Iris pigment epithelial cell (primary cell): ENCODE measurements around the gene HTT-AS.
A peak's percentile ranks its signal among the peaks of the same experiment; 100 is the strongest.

Source experiments
- DNase-seq: peaks from one replicate; pipeline ENCODE4 v3.0.0-alpha.2; 2011; ENCODE audit warnings: low read depth

HTT-AS gene

DNA sequence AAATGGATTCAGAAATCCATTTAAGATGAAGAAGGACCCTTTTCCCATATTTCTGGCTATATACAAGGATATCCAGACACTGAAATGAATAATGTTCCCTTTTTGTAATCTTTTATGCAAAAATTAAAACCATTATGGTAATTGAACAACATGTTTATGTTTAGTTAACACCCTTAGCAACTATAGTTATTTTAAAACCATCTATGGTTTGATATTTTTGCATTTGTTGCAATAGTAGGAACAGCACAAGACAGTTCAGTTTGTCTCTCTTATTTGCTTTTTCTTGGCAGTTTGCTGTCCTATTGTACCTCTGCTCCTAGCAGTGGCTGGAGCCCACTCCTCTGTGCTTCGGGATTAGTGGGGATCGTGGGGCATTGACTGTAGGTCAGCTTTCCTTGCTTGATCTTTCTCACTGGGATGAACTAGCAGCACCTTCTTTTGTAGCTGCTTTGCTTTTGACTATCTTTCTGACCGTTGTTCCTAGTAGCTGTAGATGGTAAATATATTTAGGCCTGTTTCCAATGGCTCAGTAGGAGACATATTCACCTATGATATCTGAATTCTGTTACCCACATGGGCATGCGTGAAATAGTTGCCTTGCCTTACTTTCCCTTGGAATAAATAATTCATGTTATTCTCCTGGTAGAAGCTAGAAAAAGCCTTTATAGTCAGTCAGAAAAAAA lies 12.9 kb upstream of the HTT-AS start:
- DNase-seq: no peak

GRCh38 chr4:3085948-3086670 lies 11.8 kb upstream of the HTT-AS start:
- no peak for DNase-seq

GRCh38 chr4:3083732-3084131 lies 9.4 kb upstream of the HTT-AS start:
- no peak for DNase-seq

DNA sequence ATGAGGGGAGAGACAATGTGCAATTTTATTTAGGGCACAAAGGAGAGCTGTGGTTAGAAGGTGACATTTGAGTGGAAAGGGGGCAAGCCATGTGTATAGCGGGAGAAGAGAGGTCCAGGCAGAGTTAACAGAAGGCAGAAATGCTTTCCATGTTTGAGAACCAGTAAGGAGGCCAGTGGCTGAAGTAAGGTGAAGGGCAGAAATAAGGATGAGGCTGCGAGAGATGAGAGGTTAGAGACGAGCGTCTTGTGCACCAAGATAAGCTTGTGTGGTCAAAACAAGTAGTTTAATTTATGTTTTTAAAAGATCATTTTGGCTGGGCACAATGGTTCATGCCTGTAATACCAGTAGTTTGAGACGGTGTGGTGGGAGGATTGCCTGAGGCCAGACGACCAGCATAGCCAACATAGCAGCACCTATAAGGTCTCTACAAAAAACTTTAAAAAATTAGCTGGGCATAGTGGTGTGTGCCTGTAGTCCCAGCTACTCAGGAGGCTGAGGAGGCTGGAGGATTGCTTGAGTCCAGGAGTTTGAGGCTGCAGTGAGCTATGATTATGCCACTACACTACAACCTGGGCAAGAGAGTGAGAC lies 8.7 kb upstream of the HTT-AS start:
- DNase-seq: no peak

DNA sequence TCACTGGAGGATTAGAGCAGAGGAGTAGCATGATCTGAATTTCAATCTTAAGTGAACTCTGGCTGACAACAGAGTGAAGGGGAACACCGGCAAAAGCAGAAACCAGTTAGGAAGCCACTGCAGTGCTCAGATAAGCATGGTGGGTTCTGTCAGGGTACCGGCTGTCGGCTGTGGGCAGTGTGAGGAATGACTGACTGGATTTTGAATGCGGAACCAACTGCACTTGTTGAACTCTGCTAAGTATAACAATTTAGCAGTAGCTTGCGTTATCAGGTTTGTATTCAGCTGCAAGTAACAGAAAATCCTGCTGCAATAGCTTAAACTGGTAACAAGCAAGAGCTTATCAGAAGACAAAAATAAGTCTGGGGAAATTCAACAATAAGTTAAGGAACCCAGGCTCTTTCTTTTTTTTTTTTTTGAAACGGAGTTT lies 5.4 kb upstream of the HTT-AS start:
- DNase-seq: no peak

DNA sequence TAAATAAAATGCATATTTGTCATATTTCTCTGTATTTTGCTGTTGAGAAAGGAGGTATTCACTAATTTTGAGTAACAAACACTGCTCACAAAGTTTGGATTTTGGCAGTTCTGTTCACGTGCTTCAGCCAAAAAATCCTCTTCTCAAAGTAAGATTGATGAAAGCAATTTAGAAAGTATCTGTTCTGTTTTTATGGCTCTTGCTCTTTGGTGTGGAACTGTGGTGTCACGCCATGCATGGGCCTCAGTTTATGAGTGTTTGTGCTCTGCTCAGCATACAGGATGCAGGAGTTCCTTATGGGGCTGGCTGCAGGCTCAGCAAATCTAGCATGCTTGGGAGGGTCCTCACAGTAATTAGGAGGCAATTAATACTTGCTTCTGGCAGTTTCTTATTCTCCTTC lies 3.5 kb upstream of the HTT-AS start:
- DNase-seq: no peak

- DNase-seq: no peak
Observed at GRCh38 chr4:3075652-3075981, 1.3 kb upstream of the HTT-AS start.

- DNase-seq: peak; percentile 72
Observed at GRCh38 chr4:3074846-3075651, 711 bp upstream of the HTT-AS start.

DNA sequence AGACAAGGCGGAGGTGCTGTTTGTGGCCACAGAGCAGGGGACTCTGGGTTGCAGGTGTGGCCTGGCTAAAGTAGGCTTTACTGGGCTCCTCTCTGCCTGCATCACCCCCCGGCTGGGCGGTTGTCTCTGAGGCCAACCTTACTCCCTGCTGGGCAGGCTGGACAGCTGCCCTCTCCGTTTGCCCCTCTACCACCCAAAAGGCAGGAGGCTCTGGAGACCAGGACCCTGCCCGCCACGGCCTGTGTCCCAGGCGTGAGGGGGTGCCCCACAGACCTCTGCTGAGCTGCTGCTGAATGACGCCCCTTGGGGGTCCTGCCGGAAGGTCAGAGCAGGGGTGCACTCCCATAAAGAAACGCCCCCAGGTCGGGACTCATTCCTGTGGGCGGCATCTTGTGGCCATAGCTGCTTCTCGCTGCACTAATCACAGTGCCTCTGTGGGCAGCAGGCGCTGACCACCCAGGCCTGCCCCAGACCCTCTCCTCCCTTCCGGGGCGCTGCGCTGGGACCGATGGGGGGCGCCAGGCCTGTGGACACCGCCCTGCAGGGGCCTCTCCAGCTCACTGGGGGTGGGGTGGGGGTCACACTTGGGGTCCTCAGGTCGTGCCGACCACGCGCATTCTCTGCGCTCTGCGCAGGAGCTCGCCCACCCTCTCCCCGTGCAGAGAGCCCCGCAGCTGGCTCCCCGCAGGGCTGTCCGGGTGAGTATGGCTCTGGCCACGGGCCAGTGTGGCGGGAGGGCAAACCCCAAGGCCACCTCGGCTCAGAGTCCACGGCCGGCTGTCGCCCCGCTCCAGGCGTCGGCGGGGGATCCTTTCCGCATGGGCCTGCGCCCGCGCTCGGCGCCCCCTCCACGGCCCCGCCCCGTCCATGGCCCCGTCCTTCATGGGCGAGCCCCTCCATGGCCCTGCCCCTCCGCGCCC lies 920 bp downstream of the HTT-AS start:
- no peak for DNase-seq

DNA sequence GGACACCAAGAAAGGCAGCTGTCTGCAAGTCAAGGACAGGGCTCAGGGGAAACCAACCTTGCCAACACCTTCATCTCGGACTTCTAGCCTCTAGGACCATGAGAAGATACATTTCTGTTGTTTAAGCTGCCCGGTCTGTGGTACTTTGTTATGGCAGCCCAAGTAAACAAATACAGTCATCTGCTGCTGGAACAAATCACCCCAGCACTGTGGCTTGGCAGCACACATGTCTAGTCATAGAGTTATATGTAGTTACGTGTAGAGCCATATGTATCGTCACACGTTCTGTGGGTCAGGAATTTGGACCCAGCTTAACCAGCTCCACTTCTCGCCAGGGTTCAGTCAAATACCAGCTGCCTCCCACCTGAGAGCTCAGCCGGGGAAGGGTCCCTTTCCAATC lies 2.5 kb downstream of the HTT-AS start:
- no peak for DNase-seq

DNA sequence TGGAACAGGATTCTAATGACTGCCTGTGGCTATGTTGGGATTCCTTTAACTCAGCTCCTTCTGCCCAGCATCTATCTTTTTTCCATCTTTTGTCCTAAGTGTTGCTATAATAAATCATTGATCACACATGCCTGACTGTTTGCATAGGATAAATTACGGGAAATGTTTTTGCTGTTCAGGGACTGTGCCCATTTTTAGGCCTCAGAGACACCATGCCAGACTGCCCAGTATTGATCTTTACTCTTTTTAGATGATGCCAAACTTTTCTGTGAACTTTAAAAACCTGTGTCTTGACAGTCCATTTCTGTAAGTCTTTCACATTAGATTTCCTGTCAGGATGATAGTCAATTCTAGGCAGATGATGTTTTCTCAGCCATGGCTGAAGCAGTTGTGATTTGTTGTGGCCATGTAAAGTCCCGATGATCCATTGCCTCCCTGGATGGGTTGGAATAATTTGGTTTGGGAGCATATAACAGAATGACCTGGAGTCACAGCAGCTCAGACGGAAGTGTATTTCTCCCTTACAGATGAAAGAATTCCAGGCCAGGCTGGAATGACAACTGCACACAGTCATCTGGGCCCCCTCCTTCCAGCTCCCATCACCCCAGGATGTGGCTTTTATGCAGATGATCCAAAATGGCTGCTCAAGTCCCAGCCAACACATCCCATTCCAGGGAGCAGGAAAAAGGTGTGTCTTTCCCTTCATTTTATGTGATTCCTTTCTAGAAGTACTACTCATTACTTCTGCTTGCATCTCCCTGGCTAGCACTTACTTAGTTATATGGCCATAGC lies 3.4 kb downstream of the HTT-AS start:
- DNase-seq: no peak

DNA sequence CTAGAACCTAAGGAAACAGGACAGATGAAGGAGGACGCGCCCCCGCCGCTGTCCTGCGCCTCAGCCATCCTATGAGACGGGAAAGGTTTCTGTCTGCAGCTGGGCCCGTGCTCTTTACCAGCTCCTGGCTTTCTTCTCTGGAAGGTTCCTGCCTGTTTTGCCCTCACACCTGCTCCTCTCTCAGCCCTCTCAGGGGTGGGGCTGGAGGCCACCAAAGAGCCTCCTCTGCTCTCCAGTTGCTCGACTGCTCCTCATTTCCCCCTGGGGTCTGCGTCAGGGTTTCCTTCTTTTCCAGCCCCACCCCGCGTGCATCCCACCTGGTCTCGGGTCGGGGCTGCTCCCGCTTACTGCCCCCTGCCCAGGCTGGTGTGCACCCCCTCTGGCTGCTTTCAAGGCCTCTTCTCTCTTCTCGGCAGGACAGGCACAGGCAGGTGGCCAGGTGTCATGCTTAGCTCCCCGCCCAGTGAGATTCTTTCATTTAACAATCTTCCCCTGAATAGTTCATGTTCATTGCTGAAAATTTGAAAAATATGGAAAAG lies 4.6 kb downstream of the HTT-AS start:
- DNase-seq: no peak

- no peak for DNase-seq
Observed at GRCh38 chr4:3067473-3068001, 6.8 kb downstream of the HTT-AS start.

GRCh38 chr4:3066836-3067400 lies 7.4 kb downstream of the HTT-AS start:
- no peak for DNase-seq

DNA sequence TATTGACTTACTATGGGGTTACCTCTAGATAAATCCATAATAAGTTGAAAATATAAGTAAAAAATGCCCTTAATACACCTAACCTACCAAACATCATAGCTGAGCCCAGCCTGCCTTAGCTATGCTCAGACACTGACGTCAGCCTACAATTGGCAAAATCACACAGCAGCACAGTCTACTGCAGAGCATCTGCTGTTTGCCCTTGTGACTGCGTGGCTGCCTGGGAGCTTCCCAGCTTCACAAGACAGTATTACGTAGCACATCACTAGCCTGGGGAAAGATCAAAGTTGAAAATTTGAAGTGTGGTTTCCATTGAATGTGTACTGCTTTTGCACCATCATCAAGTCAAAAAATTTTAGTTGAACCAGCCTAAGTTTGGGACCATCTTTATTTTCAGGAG lies 8.8 kb downstream of the HTT-AS start:
- no peak for DNase-seq

DNA sequence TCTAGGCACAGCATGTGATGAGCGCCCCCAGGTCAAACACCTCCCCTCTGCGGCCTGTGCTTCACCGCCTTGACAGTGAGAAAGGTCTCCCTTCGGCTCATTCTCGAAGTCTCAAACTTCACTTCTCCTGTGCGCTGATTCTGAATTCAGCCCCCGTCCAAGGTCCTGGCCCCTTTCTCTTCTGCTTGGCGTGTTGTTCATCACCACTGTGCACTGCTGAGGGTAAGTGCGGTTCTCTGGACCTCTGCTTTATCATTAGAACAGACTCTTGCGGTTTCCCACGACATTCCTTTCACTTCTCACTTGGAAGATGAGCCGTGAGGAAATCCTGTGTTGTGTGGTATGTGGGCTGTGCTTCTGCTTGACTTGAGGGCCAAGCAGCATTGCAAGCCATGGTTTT lies 11.9 kb downstream of the HTT-AS start:
- DNase-seq: peak; percentile 70

DNA sequence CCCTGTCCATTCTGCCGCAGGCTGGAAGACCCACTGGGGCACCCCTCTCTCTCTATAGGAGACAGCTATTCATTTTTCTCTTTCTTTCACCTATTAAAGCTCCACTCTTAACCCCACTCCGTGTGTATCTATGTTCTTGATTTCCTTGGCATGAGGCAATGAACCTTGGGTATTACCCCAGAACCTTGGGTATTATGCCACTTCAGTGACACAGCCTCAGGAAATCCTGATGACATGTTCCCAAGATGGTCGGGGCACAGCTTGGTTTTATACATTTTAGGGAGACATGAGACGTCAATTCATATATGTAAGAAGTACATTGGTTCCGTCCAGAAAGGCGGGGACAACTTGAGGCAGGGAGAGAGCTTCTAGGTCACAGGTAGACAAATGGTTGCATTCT lies 13.4 kb downstream of the HTT-AS start:
- DNase-seq: no peak

DNA sequence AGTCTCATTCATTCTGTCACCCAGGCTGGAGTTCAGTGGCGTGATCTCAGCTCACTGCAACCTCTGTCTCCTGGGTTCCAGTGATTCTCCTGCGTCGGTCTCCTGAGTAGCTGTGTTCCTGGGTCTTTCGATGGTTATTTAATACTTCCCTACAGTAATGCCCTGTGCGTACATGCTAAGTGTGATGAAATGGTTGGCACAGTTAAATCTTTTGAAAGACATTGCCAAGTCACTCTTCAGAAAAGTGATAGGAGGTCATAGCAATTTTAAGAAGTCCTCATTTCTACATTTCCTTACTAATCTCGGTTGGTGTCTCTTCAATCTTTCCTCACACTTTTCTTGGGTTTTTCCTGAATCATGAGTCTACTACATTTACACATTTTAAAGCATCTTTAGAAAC lies 14.4 kb downstream of the HTT-AS start:
- DNase-seq: no peak

DNA sequence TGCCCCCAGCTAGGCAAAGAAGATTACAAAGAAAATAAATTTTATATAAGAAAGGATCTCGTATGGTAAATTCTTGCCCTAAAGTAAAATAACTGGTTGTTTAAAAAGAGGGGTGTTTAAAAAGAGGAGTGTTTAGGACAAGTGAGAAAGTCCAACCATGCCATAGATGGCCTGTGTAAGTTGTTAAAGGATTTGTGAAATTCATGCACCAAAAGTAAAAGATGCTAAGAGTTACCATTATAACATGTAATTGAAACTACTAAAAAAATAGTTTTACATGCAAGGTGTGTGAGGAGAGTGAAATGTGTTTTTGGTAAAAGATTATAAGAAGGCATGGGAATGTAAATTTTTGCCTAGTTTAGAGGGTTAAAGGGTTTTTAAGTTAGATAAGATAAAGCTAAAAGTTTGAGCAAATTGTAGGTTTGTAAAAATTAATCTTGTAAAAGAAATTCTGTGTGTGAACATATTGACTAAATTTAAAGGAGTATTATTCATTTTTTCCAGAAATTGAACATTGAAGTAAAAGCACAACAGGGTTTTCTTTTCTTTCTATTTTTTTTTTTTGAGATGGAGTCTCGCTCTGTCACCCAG lies 20.1 kb downstream of the HTT-AS start:
- no peak for DNase-seq
